Measurements from ENCODE around the gene EMC8.

The EMC8 gene

GRCh38 chr16:85778873-85779272 lies 20.5 kb downstream of the EMC8 start:
- Histone ChIP-seq H3K4me3 (ENCODE audit: low read depth in 1 of 5, low read length in 5 of 5) (no peak overlapping the region), H3K27ac (ENCODE audit: low read depth, low read length) (peak overlapping the region; percentile 17), H3K27me3 (ENCODE audit: control insufficient read depth in 5 of 5, insufficient read depth in 4 of 5, low read length in 5 of 5) (no peaks in the 10 kb centered on the region), H3K36me3 (ENCODE audit: control insufficient read depth in 5 of 5, insufficient read depth in 5 of 5, low read length in 5 of 5) (peaks cover 0 to 65% (median 43%) of the 10 kb centered on the region in 5 donors), H3K4me1 (ENCODE audit: control insufficient read depth in 5 of 5, insufficient read depth in 5 of 5, low read length in 5 of 5) (peaks cover 0 to 29% (median 7%) of the 10 kb centered on the region in 5 donors), H3K9me3 (ENCODE audit: control insufficient read depth in 5 of 5, low read length in 5 of 5) (no peaks in the 10 kb centered on the region), H3K9ac (ENCODE audit: low read length in 5 of 5) (no peak overlapping the region)

DNA sequence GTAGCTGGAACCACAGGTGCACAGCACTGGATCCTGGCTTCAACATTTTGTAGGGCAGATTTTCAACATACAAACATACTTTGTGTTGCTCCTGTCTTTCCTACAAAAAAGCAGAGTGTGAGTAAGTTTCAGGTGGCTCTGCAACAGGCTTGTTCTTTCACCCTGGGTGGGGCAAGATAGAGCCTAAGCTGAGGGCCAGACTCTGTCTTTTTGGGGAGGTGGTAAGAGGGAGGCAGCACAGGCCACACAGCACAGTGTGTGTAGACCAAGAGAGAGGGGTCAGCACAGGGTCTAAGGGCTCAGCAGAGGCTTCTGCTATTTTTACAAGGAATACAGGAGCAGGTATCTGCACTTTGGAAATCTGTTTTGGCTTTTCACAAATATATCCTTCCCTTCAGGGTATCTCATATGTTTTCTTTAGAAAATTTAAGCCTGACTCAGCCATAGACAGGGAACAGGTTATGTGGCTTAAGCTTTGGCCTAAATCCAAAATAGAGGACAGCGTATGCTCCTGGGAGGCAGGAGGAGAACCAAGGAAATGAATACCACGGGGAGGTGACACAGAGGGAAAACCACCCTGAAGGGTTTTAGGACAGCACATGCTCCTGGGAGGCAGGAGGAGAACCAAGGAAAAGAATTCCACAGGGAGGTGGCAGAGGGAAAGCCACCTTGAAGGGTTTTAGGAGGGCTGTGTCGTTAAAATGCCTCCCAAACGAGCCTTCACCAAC lies 21.6 kb downstream of the EMC8 start:
- Histone ChIP-seq H3K27me3 (ENCODE audit: control insufficient read depth in 5 of 5, insufficient read depth in 4 of 5, low read length in 5 of 5) (no peaks in the 10 kb centered on the region), H3K27ac (ENCODE audit: low read depth, low read length) (peak overlapping the region; percentile 80), H3K36me3 (ENCODE audit: control insufficient read depth in 5 of 5, insufficient read depth in 5 of 5, low read length in 5 of 5) (peaks cover 0 to 61% (median 43%) of the 10 kb centered on the region in 5 donors), H3K4me3 (ENCODE audit: low read depth in 1 of 5, low read length in 5 of 5) (no peak overlapping the region), H3K4me1 (ENCODE audit: control insufficient read depth in 5 of 5, insufficient read depth in 5 of 5, low read length in 5 of 5) (peaks cover 0 to 29% (median 7%) of the 10 kb centered on the region in 5 donors), H3K9ac (ENCODE audit: low read length in 5 of 5) (peak overlapping the region in 1 of 5 donors; percentile 33), H3K9me3 (ENCODE audit: control insufficient read depth in 5 of 5, low read length in 5 of 5) (no peaks in the 10 kb centered on the region)

DNA sequence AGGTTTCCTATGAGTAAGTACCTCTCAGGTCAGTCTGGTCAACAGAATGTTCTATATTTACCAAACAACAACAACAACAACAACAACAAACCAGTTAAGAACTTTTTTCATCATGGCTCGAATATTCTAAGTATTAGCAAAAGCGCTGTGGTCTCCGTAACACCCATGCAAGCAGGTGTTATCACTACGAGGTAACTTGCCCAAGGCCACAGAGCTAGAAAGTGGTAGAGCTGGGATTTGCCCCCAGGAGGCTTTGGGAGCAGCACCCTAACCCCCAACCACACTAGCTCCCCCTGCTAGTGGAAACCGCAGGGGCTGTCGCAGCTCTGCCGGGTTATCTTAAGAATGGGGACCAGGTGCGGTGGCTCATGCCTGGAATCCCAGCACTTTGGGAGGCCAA lies 24.5 kb downstream of the EMC8 start:
- no peaks in the 10 kb centered on the region for H3K27me3 ChIP-seq (ENCODE audit: control insufficient read depth in 5 of 5, insufficient read depth in 4 of 5, low read length in 5 of 5)
- H3K4me3 ChIP-seq (ENCODE audit: low read depth in 1 of 5, low read length in 5 of 5) = no peak overlapping the region
- no peak overlapping the region for H3K9ac ChIP-seq (ENCODE audit: low read length in 5 of 5)
- H3K27ac ChIP-seq (ENCODE audit: low read depth, low read length) = no peak overlapping the region
- no peaks in the 10 kb centered on the region for H3K9me3 ChIP-seq (ENCODE audit: control insufficient read depth in 5 of 5, low read length in 5 of 5)
- H3K36me3 ChIP-seq (ENCODE audit: control insufficient read depth in 5 of 5, insufficient read depth in 5 of 5, low read length in 5 of 5) = peaks cover 0 to 44% (median 33%) of the 10 kb centered on the region in 5 donors
- peaks cover 0 to 21% (median 2%) of the 10 kb centered on the region in 5 donors for H3K4me1 ChIP-seq (ENCODE audit: control insufficient read depth in 5 of 5, insufficient read depth in 5 of 5, low read length in 5 of 5)

- Histone ChIP-seq H3K9ac (ENCODE audit: low read length in 5 of 5) (no peak overlapping the region), H3K36me3 (ENCODE audit: control insufficient read depth in 5 of 5, insufficient read depth in 5 of 5, low read length in 5 of 5) (peaks cover 0 to 37% (median 27%) of the 10 kb centered on the region in 5 donors), H3K9me3 (ENCODE audit: control insufficient read depth in 5 of 5, low read length in 5 of 5) (no peaks in the 10 kb centered on the region)
Observed at GRCh38 chr16:85774136-85774535, 25.2 kb downstream of the EMC8 start.

DNA sequence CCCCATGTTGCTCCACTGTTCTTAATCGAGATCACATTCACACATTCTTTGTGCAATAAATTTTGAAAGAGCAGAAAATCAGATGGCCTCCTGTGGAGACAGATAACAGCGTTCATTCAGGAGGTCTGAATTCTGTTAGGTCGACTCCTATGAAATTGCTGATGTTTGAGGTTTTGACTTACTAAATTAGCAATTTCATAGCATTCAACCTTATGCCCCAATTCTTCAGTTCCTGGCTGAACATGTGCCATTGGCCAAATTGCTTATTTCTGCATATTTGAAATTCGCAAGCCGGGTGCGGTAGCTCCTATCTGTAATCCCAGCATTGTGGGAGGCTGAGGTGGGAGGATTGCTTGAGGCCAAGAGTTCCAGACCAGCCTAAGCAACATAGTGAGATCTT lies 26.3 kb downstream of the EMC8 start:
- no peak overlapping the region for H3K4me3 ChIP-seq (ENCODE audit: low read depth in 1 of 5, low read length in 5 of 5)
- H3K9ac ChIP-seq (ENCODE audit: low read length in 5 of 5) = no peak overlapping the region
- no peaks in the 10 kb centered on the region for H3K27me3 ChIP-seq (ENCODE audit: control insufficient read depth in 5 of 5, insufficient read depth in 4 of 5, low read length in 5 of 5)
- no peak overlapping the region for H3K27ac ChIP-seq (ENCODE audit: low read depth, low read length)
- H3K4me1 ChIP-seq (ENCODE audit: control insufficient read depth in 5 of 5, insufficient read depth in 5 of 5, low read length in 5 of 5) = peaks cover 0 to 6% (median 0%) of the 10 kb centered on the region in 5 donors
- H3K36me3 ChIP-seq (ENCODE audit: control insufficient read depth in 5 of 5, insufficient read depth in 5 of 5, low read length in 5 of 5) = peaks cover 0 to 26% (median 16%) of the 10 kb centered on the region in 5 donors
- H3K9me3 ChIP-seq (ENCODE audit: control insufficient read depth in 5 of 5, low read length in 5 of 5) = no peaks in the 10 kb centered on the region

More at GRCh38 chr16:85774136-85774535, 25.2 kb downstream of the EMC8 start:
- no peak overlapping the region for H3K27ac ChIP-seq (ENCODE audit: low read depth, low read length)
- no peak overlapping the region for H3K4me3 ChIP-seq (ENCODE audit: low read depth in 1 of 5, low read length in 5 of 5)
- H3K27me3 ChIP-seq (ENCODE audit: control insufficient read depth in 5 of 5, insufficient read depth in 4 of 5, low read length in 5 of 5) = no peaks in the 10 kb centered on the region
- H3K4me1 ChIP-seq (ENCODE audit: control insufficient read depth in 5 of 5, insufficient read depth in 5 of 5, low read length in 5 of 5) = peaks cover 0 to 15% (median 2%) of the 10 kb centered on the region in 5 donors

GRCh38 chr16:85770741-85771140 lies 28.6 kb downstream of the EMC8 start:
- Histone ChIP-seq H3K36me3 (ENCODE audit: control insufficient read depth in 5 of 5, insufficient read depth in 5 of 5, low read length in 5 of 5) (peaks cover 0 to 11% (median 9%) of the 10 kb centered on the region in 5 donors), H3K4me1 (ENCODE audit: control insufficient read depth in 5 of 5, insufficient read depth in 5 of 5, low read length in 5 of 5) (peaks cover 0 to 2% (median 0%) of the 10 kb centered on the region in 5 donors), H3K4me3 (ENCODE audit: low read depth in 1 of 5, low read length in 5 of 5) (no peak overlapping the region)

DNA sequence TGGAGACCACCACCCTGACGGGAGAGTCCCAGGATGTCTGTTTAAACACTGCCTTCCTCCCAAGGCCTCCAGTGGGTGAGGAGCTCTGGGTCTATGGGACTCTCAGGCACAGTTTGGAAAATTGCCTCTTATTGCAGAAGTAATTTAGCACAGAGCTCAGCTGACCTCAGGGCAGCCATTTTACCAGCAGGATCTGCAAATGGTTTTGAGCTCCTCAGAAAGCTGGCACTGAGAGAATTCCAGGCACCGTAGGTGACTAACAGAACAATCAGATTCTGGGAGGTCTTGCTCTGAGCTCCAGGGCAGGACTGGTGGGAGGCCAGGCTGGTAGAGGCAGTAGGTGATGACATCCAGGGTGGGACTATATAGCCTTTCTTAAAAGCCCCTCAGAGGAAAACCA lies 31.1 kb downstream of the EMC8 start:
- H3K9me3 ChIP-seq (ENCODE audit: control insufficient read depth in 5 of 5, low read length in 5 of 5) = no peaks in the 10 kb centered on the region
- H3K27ac ChIP-seq (ENCODE audit: low read depth, low read length) = no peak overlapping the region
- H3K36me3 ChIP-seq (ENCODE audit: control insufficient read depth in 5 of 5, insufficient read depth in 5 of 5, low read length in 5 of 5) = peaks cover 0 to 10% (median 5%) of the 10 kb centered on the region in 5 donors
- H3K4me3 ChIP-seq (ENCODE audit: low read depth in 1 of 5, low read length in 5 of 5) = no peak overlapping the region
- peaks cover 0 to 6% (median 4%) of the 10 kb centered on the region in 5 donors for H3K27me3 ChIP-seq (ENCODE audit: control insufficient read depth in 5 of 5, insufficient read depth in 4 of 5, low read length in 5 of 5)
- peaks cover 0 to 2% (median 0%) of the 10 kb centered on the region in 5 donors for H3K4me1 ChIP-seq (ENCODE audit: control insufficient read depth in 5 of 5, insufficient read depth in 5 of 5, low read length in 5 of 5)
- no peak overlapping the region for H3K9ac ChIP-seq (ENCODE audit: low read length in 5 of 5)

More at GRCh38 chr16:85770741-85771140, 28.6 kb downstream of the EMC8 start:
- no peak overlapping the region for H3K27ac ChIP-seq (ENCODE audit: low read depth, low read length)
- H3K27me3 ChIP-seq (ENCODE audit: control insufficient read depth in 5 of 5, insufficient read depth in 4 of 5, low read length in 5 of 5) = peaks cover 0 to 3% (median 0%) of the 10 kb centered on the region in 5 donors
- no peaks in the 10 kb centered on the region for H3K9me3 ChIP-seq (ENCODE audit: control insufficient read depth in 5 of 5, low read length in 5 of 5)
- H3K9ac ChIP-seq (ENCODE audit: low read length in 5 of 5) = no peak overlapping the region

GRCh38 chr16:85767531-85767930 lies 31.8 kb downstream of the EMC8 start:
- Histone ChIP-seq H3K27ac (ENCODE audit: low read depth, low read length) (no peak overlapping the region), H3K36me3 (ENCODE audit: control insufficient read depth in 5 of 5, insufficient read depth in 5 of 5, low read length in 5 of 5) (peaks cover 0 to 10% (median 5%) of the 10 kb centered on the region in 5 donors), H3K9me3 (ENCODE audit: control insufficient read depth in 5 of 5, low read length in 5 of 5) (no peaks in the 10 kb centered on the region), H3K9ac (ENCODE audit: low read length in 5 of 5) (no peak overlapping the region), H3K4me3 (ENCODE audit: low read depth in 1 of 5, low read length in 5 of 5) (no peak overlapping the region), H3K4me1 (ENCODE audit: control insufficient read depth in 5 of 5, insufficient read depth in 5 of 5, low read length in 5 of 5) (peaks cover 0 to 2% (median 0%) of the 10 kb centered on the region in 5 donors), H3K27me3 (ENCODE audit: control insufficient read depth in 5 of 5, insufficient read depth in 4 of 5, low read length in 5 of 5) (peaks cover 0 to 12% (median 4%) of the 10 kb centered on the region in 5 donors)

GRCh38 chr16:85765767-85766166 lies 33.6 kb downstream of the EMC8 start:
- peaks cover 0 to 12% (median 4%) of the 10 kb centered on the region in 5 donors for H3K27me3 ChIP-seq (ENCODE audit: control insufficient read depth in 5 of 5, insufficient read depth in 4 of 5, low read length in 5 of 5)

DNA sequence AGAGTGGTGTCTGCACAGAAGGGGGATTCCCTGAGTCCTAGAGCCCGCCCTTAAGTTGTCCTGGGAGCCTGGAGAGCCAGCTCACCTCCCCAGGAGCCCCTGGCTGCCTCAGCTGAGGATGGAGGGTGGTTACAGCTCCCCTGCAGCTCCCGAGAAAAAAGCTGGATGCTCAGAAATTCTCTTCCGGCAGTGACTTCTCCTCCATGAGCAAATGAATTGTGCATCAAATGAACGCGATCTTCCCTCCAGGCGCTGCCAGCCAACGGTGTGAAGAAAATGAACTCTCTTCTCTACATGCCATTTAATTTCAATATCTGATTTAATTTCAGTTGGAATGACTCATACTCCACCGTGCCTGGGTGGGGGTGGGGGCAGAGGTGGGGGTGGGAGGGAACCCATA lies 34.1 kb downstream of the EMC8 start:
- Histone ChIP-seq H3K4me1 (ENCODE audit: control insufficient read depth in 5 of 5, insufficient read depth in 5 of 5, low read length in 5 of 5) (peaks cover 0 to 8% (median 3%) of the 10 kb centered on the region in 5 donors), H3K9ac (ENCODE audit: low read length in 5 of 5) (no peak overlapping the region), H3K36me3 (ENCODE audit: control insufficient read depth in 5 of 5, insufficient read depth in 5 of 5, low read length in 5 of 5) (no peaks in the 10 kb centered on the region), H3K27ac (ENCODE audit: low read depth, low read length) (no peak overlapping the region), H3K27me3 (ENCODE audit: control insufficient read depth in 5 of 5, insufficient read depth in 4 of 5, low read length in 5 of 5) (peaks cover 0 to 12% (median 4%) of the 10 kb centered on the region in 5 donors), H3K4me3 (ENCODE audit: low read depth in 1 of 5, low read length in 5 of 5) (no peak overlapping the region), H3K9me3 (ENCODE audit: control insufficient read depth in 5 of 5, low read length in 5 of 5) (no peaks in the 10 kb centered on the region)

More at GRCh38 chr16:85765767-85766166, 33.6 kb downstream of the EMC8 start:
- peaks cover 0 to 8% (median 3%) of the 10 kb centered on the region in 5 donors for H3K4me1 ChIP-seq (ENCODE audit: control insufficient read depth in 5 of 5, insufficient read depth in 5 of 5, low read length in 5 of 5)
- no peaks in the 10 kb centered on the region for H3K9me3 ChIP-seq (ENCODE audit: control insufficient read depth in 5 of 5, low read length in 5 of 5)
- H3K27ac ChIP-seq (ENCODE audit: low read depth, low read length) = no peak overlapping the region
- no peak overlapping the region for H3K9ac ChIP-seq (ENCODE audit: low read length in 5 of 5)
- H3K4me3 ChIP-seq (ENCODE audit: low read depth in 1 of 5, low read length in 5 of 5) = no peak overlapping the region
- H3K36me3 ChIP-seq (ENCODE audit: control insufficient read depth in 5 of 5, insufficient read depth in 5 of 5, low read length in 5 of 5) = peaks cover 0 to 4% (median 3%) of the 10 kb centered on the region in 5 donors
